ENCODE measurements around the gene ARID3A.

The ARID3A gene

GRCh38 chr19:939922-940321, 14.1 kb downstream of the ARID3A start:
- Histone ChIP-seq H3K27me3 (ENCODE audit: control insufficient read depth in 2 of 2, insufficient read depth in 2 of 2, low read length in 2 of 2) (no peaks in the 10 kb centered on the region), H3K9ac (ENCODE audit: low read depth in 1 of 2, low read length in 2 of 2) (no peak overlapping the region), H3K4me1 (ENCODE audit: control insufficient read depth in 2 of 2, insufficient read depth in 2 of 2, low read length in 2 of 2) (peaks cover 34 to 36% of the 10 kb centered on the region in 2 donors), H3K27ac (ENCODE audit: low read depth in 2 of 2, low read length in 2 of 2) (peak overlapping the region in 1 of 2 donors; percentile 83), H3K36me3 (ENCODE audit: control insufficient read depth in 2 of 2, insufficient read depth in 2 of 2, low read length in 2 of 2) (no peaks in the 10 kb centered on the region), H3K9me3 (ENCODE audit: control insufficient read depth in 2 of 2, low read length in 2 of 2) (no peaks in the 10 kb centered on the region), H3K4me3 (ENCODE audit: low read length in 2 of 2) (peak overlapping the region in 1 of 2 donors; percentile 26)

- Histone ChIP-seq H3K4me1 (ENCODE audit: control insufficient read depth in 2 of 2, insufficient read depth in 2 of 2, low read length in 2 of 2) (peaks cover 33 to 36% of the 10 kb centered on the region in 2 donors), H3K9ac (ENCODE audit: low read depth in 1 of 2, low read length in 2 of 2) (peak overlapping the region; percentile 58 to 68), H3K27me3 (ENCODE audit: control insufficient read depth in 2 of 2, insufficient read depth in 2 of 2, low read length in 2 of 2) (no peaks in the 10 kb centered on the region), H3K9me3 (ENCODE audit: control insufficient read depth in 2 of 2, low read length in 2 of 2) (no peaks in the 10 kb centered on the region), H3K4me3 (ENCODE audit: low read length in 2 of 2) (peak overlapping the region; percentile 24 to 61), H3K27ac (ENCODE audit: low read depth in 2 of 2, low read length in 2 of 2) (peak overlapping the region; percentile 67 to 83), H3K36me3 (ENCODE audit: control insufficient read depth in 2 of 2, insufficient read depth in 2 of 2, low read length in 2 of 2) (no peaks in the 10 kb centered on the region)
Measured at GRCh38 chr19:940591-941291, 14.9 kb downstream of the ARID3A start.

- Histone ChIP-seq H3K4me3 (ENCODE audit: low read length in 2 of 2) (peak overlapping the region; percentile 24 to 61), H3K9me3 (ENCODE audit: control insufficient read depth in 2 of 2, low read length in 2 of 2) (no peaks in the 10 kb centered on the region), H3K27ac (ENCODE audit: low read depth in 2 of 2, low read length in 2 of 2) (peak overlapping the region; percentile 67 to 83), H3K36me3 (ENCODE audit: control insufficient read depth in 2 of 2, insufficient read depth in 2 of 2, low read length in 2 of 2) (no peaks in the 10 kb centered on the region), H3K27me3 (ENCODE audit: control insufficient read depth in 2 of 2, insufficient read depth in 2 of 2, low read length in 2 of 2) (no peaks in the 10 kb centered on the region), H3K9ac (ENCODE audit: low read depth in 1 of 2, low read length in 2 of 2) (peak overlapping the region; percentile 58 to 68), H3K4me1 (ENCODE audit: control insufficient read depth in 2 of 2, insufficient read depth in 2 of 2, low read length in 2 of 2) (peaks cover 33 to 36% of the 10 kb centered on the region in 2 donors)
Measured at GRCh38 chr19:941292-942132, 15.7 kb downstream of the ARID3A start.

GRCh38 chr19:942133-942645, 16.4 kb downstream of the ARID3A start:
- H3K4me3 ChIP-seq (ENCODE audit: low read length in 2 of 2), result no peak overlapping the region
- no peak overlapping the region for H3K9ac ChIP-seq (ENCODE audit: low read depth in 1 of 2, low read length in 2 of 2)
- no peak overlapping the region for H3K27ac ChIP-seq (ENCODE audit: low read depth in 2 of 2, low read length in 2 of 2)
- H3K36me3 ChIP-seq (ENCODE audit: control insufficient read depth in 2 of 2, insufficient read depth in 2 of 2, low read length in 2 of 2), result no peaks in the 10 kb centered on the region
- no peaks in the 10 kb centered on the region for H3K27me3 ChIP-seq (ENCODE audit: control insufficient read depth in 2 of 2, insufficient read depth in 2 of 2, low read length in 2 of 2)
- H3K4me1 ChIP-seq (ENCODE audit: control insufficient read depth in 2 of 2, insufficient read depth in 2 of 2, low read length in 2 of 2), result peaks cover 33 to 36% of the 10 kb centered on the region in 2 donors
- H3K9me3 ChIP-seq (ENCODE audit: control insufficient read depth in 2 of 2, low read length in 2 of 2), result no peaks in the 10 kb centered on the region

GRCh38 chr19:943551-944170, 17.8 kb downstream of the ARID3A start:
- no peak overlapping the region for H3K4me3 ChIP-seq (ENCODE audit: low read length in 2 of 2)
- H3K27me3 ChIP-seq (ENCODE audit: control insufficient read depth in 2 of 2, insufficient read depth in 2 of 2, low read length in 2 of 2), result no peaks in the 10 kb centered on the region
- H3K9ac ChIP-seq (ENCODE audit: low read depth in 1 of 2, low read length in 2 of 2), result no peak overlapping the region
- H3K9me3 ChIP-seq (ENCODE audit: control insufficient read depth in 2 of 2, low read length in 2 of 2), result no peaks in the 10 kb centered on the region
- no peaks in the 10 kb centered on the region for H3K36me3 ChIP-seq (ENCODE audit: control insufficient read depth in 2 of 2, insufficient read depth in 2 of 2, low read length in 2 of 2)
- H3K27ac ChIP-seq (ENCODE audit: low read depth in 2 of 2, low read length in 2 of 2), result no peak overlapping the region
- H3K4me1 ChIP-seq (ENCODE audit: control insufficient read depth in 2 of 2, insufficient read depth in 2 of 2, low read length in 2 of 2), result peaks cover 33 to 36% of the 10 kb centered on the region in 2 donors

- Histone ChIP-seq H3K4me1 (ENCODE audit: control insufficient read depth in 2 of 2, insufficient read depth in 2 of 2, low read length in 2 of 2) (peaks cover 33 to 36% of the 10 kb centered on the region in 2 donors), H3K4me3 (ENCODE audit: low read length in 2 of 2) (peak overlapping the region in 1 of 2 donors; percentile 37), H3K36me3 (ENCODE audit: control insufficient read depth in 2 of 2, insufficient read depth in 2 of 2, low read length in 2 of 2) (no peaks in the 10 kb centered on the region), H3K9me3 (ENCODE audit: control insufficient read depth in 2 of 2, low read length in 2 of 2) (no peaks in the 10 kb centered on the region), H3K27ac (ENCODE audit: low read depth in 2 of 2, low read length in 2 of 2) (peak overlapping the region in 1 of 2 donors; percentile 48), H3K27me3 (ENCODE audit: control insufficient read depth in 2 of 2, insufficient read depth in 2 of 2, low read length in 2 of 2) (no peaks in the 10 kb centered on the region), H3K9ac (ENCODE audit: low read depth in 1 of 2, low read length in 2 of 2) (peak overlapping the region; percentile 8 to 24)
Measured at GRCh38 chr19:944171-944567, 18.3 kb downstream of the ARID3A start.

- H3K4me3 ChIP-seq (ENCODE audit: low read length in 2 of 2), result peak overlapping the region in 1 of 2 donors; percentile 37
- no peaks in the 10 kb centered on the region for H3K27me3 ChIP-seq (ENCODE audit: control insufficient read depth in 2 of 2, insufficient read depth in 2 of 2, low read length in 2 of 2)
- H3K9me3 ChIP-seq (ENCODE audit: control insufficient read depth in 2 of 2, low read length in 2 of 2), result no peaks in the 10 kb centered on the region
- H3K4me1 ChIP-seq (ENCODE audit: control insufficient read depth in 2 of 2, insufficient read depth in 2 of 2, low read length in 2 of 2), result peaks cover 33 to 36% of the 10 kb centered on the region in 2 donors
- H3K36me3 ChIP-seq (ENCODE audit: control insufficient read depth in 2 of 2, insufficient read depth in 2 of 2, low read length in 2 of 2), result no peaks in the 10 kb centered on the region
- peak overlapping the region in 1 of 2 donors; percentile 48 for H3K27ac ChIP-seq (ENCODE audit: low read depth in 2 of 2, low read length in 2 of 2)
- peak overlapping the region; percentile 17 to 24 for H3K9ac ChIP-seq (ENCODE audit: low read depth in 1 of 2, low read length in 2 of 2)
Measured at GRCh38 chr19:944663-945241, 18.9 kb downstream of the ARID3A start.

GRCh38 chr19:945401-946252, 19.8 kb downstream of the ARID3A start:
- Histone ChIP-seq H3K9me3 (ENCODE audit: control insufficient read depth in 2 of 2, low read length in 2 of 2) (no peaks in the 10 kb centered on the region), H3K9ac (ENCODE audit: low read depth in 1 of 2, low read length in 2 of 2) (peak overlapping the region in 1 of 2 donors; percentile 17), H3K27ac (ENCODE audit: low read depth in 2 of 2, low read length in 2 of 2) (peak overlapping the region in 1 of 2 donors; percentile 48), H3K4me1 (ENCODE audit: control insufficient read depth in 2 of 2, insufficient read depth in 2 of 2, low read length in 2 of 2) (peaks cover 30 to 31% of the 10 kb centered on the region in 2 donors), H3K27me3 (ENCODE audit: control insufficient read depth in 2 of 2, insufficient read depth in 2 of 2, low read length in 2 of 2) (no peaks in the 10 kb centered on the region), H3K4me3 (ENCODE audit: low read length in 2 of 2) (no peak overlapping the region), H3K36me3 (ENCODE audit: control insufficient read depth in 2 of 2, insufficient read depth in 2 of 2, low read length in 2 of 2) (no peaks in the 10 kb centered on the region)

- no peak overlapping the region for H3K9ac ChIP-seq (ENCODE audit: low read depth in 1 of 2, low read length in 2 of 2)
- H3K4me1 ChIP-seq (ENCODE audit: control insufficient read depth in 2 of 2, insufficient read depth in 2 of 2, low read length in 2 of 2), result peaks cover 15 to 17% of the 10 kb centered on the region in 2 donors
- no peaks in the 10 kb centered on the region for H3K27me3 ChIP-seq (ENCODE audit: control insufficient read depth in 2 of 2, insufficient read depth in 2 of 2, low read length in 2 of 2)
- H3K4me3 ChIP-seq (ENCODE audit: low read length in 2 of 2), result no peak overlapping the region
- H3K36me3 ChIP-seq (ENCODE audit: control insufficient read depth in 2 of 2, insufficient read depth in 2 of 2, low read length in 2 of 2), result no peaks in the 10 kb centered on the region
- H3K27ac ChIP-seq (ENCODE audit: low read depth in 2 of 2, low read length in 2 of 2), result peak overlapping the region in 1 of 2 donors; percentile 67
- no peaks in the 10 kb centered on the region for H3K9me3 ChIP-seq (ENCODE audit: control insufficient read depth in 2 of 2, low read length in 2 of 2)
Measured at GRCh38 chr19:947090-947706, 21.4 kb downstream of the ARID3A start.
